Spinal cord (tissue), 10 donors: Measurements from ENCODE around the gene SPINK14. TPM values are rescaled to one million over a fixed set of nuclear protein-coding genes. Genes with fewer than 3 reads are reported as not detected.

ENCODE experiments used
- DNase-seq, 6 donors: peaks; one replicate each; pipeline versions ENCODE4 v3.0.0 to v3.0.0-alpha.2; 2013 to 2015; ENCODE audit warnings: low spot score in 6 of 6, low read depth in 4 of 6
- H3K27ac ChIP-seq: one replicate; pipeline ENCODE4 v1.5.1; 2013; ENCODE audit warnings: low read depth, low read length, control low read depth
- H3K27me3 ChIP-seq: one replicate; pipeline ENCODE4 v1.6.1; 2013; ENCODE audit warnings: low read length; ENCODE audit not compliant: control insufficient read depth, insufficient read depth
- H3K36me3 ChIP-seq: one replicate; pipeline ENCODE4 v1.6.1; 2013; ENCODE audit warnings: low read length; ENCODE audit not compliant: control insufficient read depth, insufficient read depth
- H3K4me1 ChIP-seq: one replicate; pipeline ENCODE4 v1.6.1; 2013; ENCODE audit warnings: low read length; ENCODE audit not compliant: control insufficient read depth, insufficient read depth
- H3K4me3 ChIP-seq: one replicate; pipeline ENCODE4 v1.5.1; 2013; ENCODE audit warnings: low read depth, low read length, control low read depth
- H3K9me3 ChIP-seq: one replicate; pipeline ENCODE4 v1.6.1; 2013; ENCODE audit warnings: low read length; ENCODE audit not compliant: control insufficient read depth, insufficient read depth
- WGBS: methylation state at CpG from one replicate; pipeline ENCODE4 v1.1.5; 2013; ENCODE audit warnings: missing lambda C conversion rate; ENCODE audit not compliant: insufficient coverage; 5-methylcytosine and 5-hydroxymethylcytosine counted together
- long read RNA-seq, 4 donors: transcript quantifications; one replicate each; lab custom pipeline, GENCODE V29; 2026
- polyA plus RNA-seq, 2 donors: library from polyadenylated mRNA; unstranded; fragments of 120-200 nt; gene quantifications; one replicate each; pipeline ENCODE4 v1.2.1, GENCODE V29; 2013; ENCODE audit not compliant: insufficient read length in 2 of 2
- total RNA-seq, 2 donors: library from RNA; depleted of rRNA in 1 of 2; stranded (reverse); fragments of 120-200 nt in 1 of 2; fragments of >200 nt in 1 of 2; gene quantifications; one replicate each; pipeline versions ENCODE4 v1.2.3 to v1.2.4, GENCODE V29; 2013 to 2014
- donor health status: healthy.

SPINK14 gene, protein sequence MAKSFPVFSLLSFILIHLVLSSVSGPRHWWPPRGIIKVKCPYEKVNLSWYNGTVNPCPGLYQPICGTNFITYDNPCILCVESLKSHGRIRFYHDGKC
- total RNA-seq (not detected), polyA plus RNA-seq (not detected)
- long read RNA-seq, donor 1 = 0 reads
- long read RNA-seq, donor 2 = 0 reads
- long read RNA-seq, donor 3 = 0 reads
- long read RNA-seq, donor 4 = 0 reads

GRCh38 chr5:148168246-148168645 lies at the start of gene SPINK14:
Gene SPINK14 (plus strand): TSS chr5:148168546. CDS start chr5:148169733, 1,187 bp downstream.
- Histone ChIP-seq H3K9me3 (no peaks in the 10 kb centered on the region), H3K4me3 (no peak within 1 kb of the TSS), H3K27ac (no peak within 1 kb of the TSS), H3K4me1 (no peaks in the 10 kb centered on the region), H3K27me3 (no peaks in the 10 kb centered on the region), H3K36me3 (no peaks in the 10 kb centered on the region)
- no peak for DNase-seq
- no CpG with 5 or more reads among the region's 1 CpG for WGBS

- Histone ChIP-seq H3K36me3 (no peaks in the 10 kb centered on the region), H3K27ac (no peak overlapping the region), H3K9me3 (no peaks in the 10 kb centered on the region), H3K4me3 (no peak overlapping the region), H3K27me3 (no peaks in the 10 kb centered on the region), H3K4me1 (no peaks in the 10 kb centered on the region)
- WGBS = 92% methylated on average over 1 of the region's 3 CpGs
- DNase-seq = no peak
Measured at GRCh38 chr5:148120317-148120716, 48.0 kb upstream of the SPINK14 start.

DNA sequence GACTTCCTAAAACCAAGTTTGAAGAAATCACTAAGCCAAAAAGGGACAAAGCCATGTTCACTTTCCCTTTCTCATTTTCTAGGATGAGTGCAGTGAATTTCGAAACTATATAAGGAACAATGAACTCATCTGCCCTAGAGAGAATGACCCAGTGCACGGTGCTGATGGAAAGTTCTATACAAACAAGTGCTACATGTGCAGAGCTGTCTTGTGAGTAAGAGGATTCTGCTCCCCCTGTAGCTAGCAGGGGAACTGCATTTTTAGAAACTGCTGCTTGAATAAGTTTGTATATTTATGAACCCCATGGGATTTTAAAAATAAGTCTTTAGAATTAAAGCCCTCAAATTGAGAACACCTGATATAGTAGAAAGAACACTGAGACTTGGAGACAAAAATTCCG lies 42.7 kb upstream of the SPINK14 start:
- 13% methylated on average over 1 of the region's 3 CpGs for WGBS
- DNase-seq = no peak
- H3K36me3 ChIP-seq = no peaks in the 10 kb centered on the region

DNA sequence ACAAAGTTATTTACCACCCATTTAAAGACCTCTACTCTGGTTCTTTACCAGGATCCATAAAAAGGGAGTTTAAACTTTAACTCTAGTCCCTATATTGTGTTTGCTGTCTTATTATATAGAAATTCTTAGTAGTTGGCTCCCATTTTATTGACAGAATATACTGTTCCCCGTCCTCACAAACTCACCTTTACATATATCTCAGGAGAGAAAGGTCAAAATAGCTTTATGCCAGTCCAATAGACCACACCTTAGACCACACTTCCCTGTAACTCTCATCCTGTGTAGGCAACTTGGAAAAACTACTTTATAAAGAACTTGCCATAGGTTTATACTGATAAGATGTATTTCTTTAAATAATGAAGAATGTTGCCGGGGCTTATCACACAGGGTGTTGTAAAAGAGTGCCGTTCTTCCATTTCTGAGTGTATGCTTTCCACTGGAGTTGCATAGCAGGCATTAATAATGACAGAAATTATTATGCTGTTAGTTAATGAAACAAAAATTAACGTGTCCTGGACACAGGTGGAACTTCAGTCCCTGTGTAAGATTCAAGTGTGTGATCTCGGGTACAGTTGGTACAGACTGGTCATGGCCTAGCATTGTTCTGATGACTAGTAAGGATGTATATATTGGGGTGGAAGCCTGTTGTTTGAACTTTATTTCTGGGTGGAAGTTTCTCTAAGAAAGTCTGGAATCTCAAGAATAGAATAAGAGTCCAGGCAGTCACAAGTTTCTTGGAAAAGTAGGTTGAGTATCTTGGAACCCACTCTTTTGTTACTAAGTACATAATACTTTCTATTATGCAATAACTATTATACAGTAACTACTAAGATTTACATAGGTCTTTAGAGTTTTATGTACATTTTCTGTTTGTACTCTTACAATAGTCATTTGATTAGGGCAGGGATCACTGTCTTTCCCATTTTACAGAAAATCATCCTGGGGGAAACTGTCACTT lies 33.0 kb upstream of the SPINK14 start:
- H3K9me3 ChIP-seq = no peaks in the 10 kb centered on the region
- H3K27me3 ChIP-seq = no peaks in the 10 kb centered on the region
- no peaks in the 10 kb centered on the region for H3K4me1 ChIP-seq
- H3K4me3 ChIP-seq = no peak overlapping the region
- WGBS = 89% methylated on average over 4 of the region's 5 CpGs
- H3K36me3 ChIP-seq = no peaks in the 10 kb centered on the region
- no peak for DNase-seq
- H3K27ac ChIP-seq = no peak overlapping the region

More for the DNA sequence above, 42.7 kb upstream of the SPINK14 start:
- Histone ChIP-seq H3K4me3 (no peak overlapping the region), H3K4me1 (no peaks in the 10 kb centered on the region), H3K9me3 (no peaks in the 10 kb centered on the region), H3K27ac (no peak overlapping the region), H3K27me3 (no peaks in the 10 kb centered on the region)

GRCh38 chr5:148140846-148141245 lies 27.5 kb upstream of the SPINK14 start:
- Histone ChIP-seq H3K36me3 (no peaks in the 10 kb centered on the region), H3K27me3 (no peaks in the 10 kb centered on the region), H3K27ac (no peak overlapping the region), H3K9me3 (no peaks in the 10 kb centered on the region), H3K4me3 (no peak overlapping the region), H3K4me1 (no peaks in the 10 kb centered on the region)
- DNase-seq = no peak
- WGBS = no CpG with 5 or more reads among the region's 3 CpGs

DNA sequence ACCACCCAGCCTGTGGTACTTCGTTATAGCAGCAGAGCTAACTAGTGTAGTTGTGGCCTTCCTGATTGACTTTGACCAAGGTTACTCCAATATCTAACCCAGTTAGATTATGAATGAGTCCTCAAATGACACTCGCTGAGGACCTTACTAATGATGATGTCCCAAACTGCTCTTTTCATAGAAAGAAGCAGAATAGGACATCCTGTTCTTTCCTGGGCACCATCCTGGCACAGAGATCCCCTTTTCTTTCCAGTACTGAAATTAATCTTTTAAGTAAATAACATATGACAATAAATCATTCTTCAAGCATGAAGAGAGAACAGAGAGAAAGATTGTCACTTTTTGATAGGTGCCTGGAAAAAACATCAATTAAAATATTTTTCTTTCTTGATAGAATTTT lies 26.7 kb upstream of the SPINK14 start:
- no peaks in the 10 kb centered on the region for H3K36me3 ChIP-seq
- H3K4me3 ChIP-seq = no peak overlapping the region
- no peaks in the 10 kb centered on the region for H3K4me1 ChIP-seq
- DNase-seq = no peak
- H3K9me3 ChIP-seq = no peaks in the 10 kb centered on the region
- H3K27me3 ChIP-seq = no peaks in the 10 kb centered on the region
- WGBS = 83% methylated on average over 2 of the region's 2 CpGs
- no peak overlapping the region for H3K27ac ChIP-seq

DNA sequence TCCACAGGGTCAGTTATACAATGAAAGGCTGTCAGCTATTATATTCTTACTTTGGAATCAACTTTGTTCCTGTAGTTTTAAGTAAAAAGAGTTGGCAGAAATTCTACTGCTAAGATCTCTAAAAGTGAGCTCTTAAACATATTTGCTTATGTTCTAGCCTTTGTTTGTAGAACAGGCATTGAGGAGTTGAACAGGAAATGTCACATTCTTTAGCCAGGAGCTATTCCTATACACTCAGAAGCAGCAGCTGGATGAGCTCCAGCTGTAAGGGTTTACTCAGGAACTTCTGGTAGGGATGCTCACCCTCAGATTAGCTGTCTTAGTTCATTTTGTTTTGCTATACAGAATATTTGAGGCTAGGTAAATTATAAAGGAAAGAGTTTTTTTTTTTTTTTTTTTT lies 22.4 kb upstream of the SPINK14 start:
- H3K36me3 ChIP-seq = no peaks in the 10 kb centered on the region
- no peak overlapping the region for H3K27ac ChIP-seq
- peak in 1 of 6 donors; percentile 1 for DNase-seq
- no peaks in the 10 kb centered on the region for H3K9me3 ChIP-seq
- no peaks in the 10 kb centered on the region for H3K4me1 ChIP-seq
- no peak overlapping the region for H3K4me3 ChIP-seq
- no peaks in the 10 kb centered on the region for H3K27me3 ChIP-seq

DNA sequence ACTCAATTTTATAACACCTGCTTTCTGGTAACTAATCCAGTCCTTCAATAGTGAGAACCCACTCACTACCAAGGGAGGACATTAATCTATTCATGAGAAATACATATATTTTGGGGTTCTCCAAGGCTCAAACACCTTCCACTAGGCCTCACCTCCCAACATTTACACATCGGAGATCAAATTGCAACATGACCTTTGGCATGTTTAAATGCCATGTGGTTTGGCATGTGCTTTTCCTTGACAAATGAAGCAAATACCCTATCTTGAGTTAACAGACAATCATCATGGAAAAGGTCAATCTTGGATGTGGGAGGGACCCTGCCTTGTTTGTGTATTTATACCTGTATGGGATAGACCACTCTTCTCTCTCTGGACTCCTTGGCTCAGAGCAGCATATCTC lies 21.9 kb upstream of the SPINK14 start:
- no CpG with 5 or more reads among the region's 1 CpG for WGBS
- DNase-seq = no peak
- Histone ChIP-seq H3K4me3 (no peak overlapping the region), H3K4me1 (no peaks in the 10 kb centered on the region), H3K9me3 (no peaks in the 10 kb centered on the region), H3K36me3 (no peaks in the 10 kb centered on the region), H3K27me3 (no peaks in the 10 kb centered on the region), H3K27ac (no peak overlapping the region)

DNA sequence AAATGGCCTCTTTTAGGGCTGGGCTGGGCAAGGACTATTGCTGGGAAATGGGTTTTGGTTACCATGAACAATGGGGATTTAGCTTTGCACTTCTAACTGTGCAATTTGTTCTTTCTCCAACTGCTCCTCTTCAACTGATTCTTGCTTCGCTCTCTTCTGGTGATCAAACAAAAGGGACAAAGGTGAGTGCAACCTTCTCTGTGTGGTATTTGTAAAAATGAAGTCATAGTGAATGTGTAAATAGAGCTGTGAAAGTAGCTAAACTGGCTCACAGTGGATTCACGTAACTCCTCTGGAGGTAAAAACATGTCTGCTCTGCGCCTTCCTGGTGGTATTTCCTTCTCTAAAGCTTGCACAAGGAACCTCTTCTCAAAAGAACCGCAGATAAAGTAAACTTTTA lies 20.9 kb upstream of the SPINK14 start:
- DNase-seq = no peak
- Histone ChIP-seq H3K9me3 (no peaks in the 10 kb centered on the region), H3K36me3 (no peaks in the 10 kb centered on the region), H3K4me3 (no peak overlapping the region), H3K27ac (no peak overlapping the region), H3K4me1 (no peaks in the 10 kb centered on the region), H3K27me3 (no peaks in the 10 kb centered on the region)
- no CpG with 5 or more reads among the region's 4 CpGs for WGBS

GRCh38 chr5:148151872-148152271 lies 16.5 kb upstream of the SPINK14 start:
- Histone ChIP-seq H3K36me3 (no peaks in the 10 kb centered on the region), H3K4me1 (no peaks in the 10 kb centered on the region), H3K9me3 (no peaks in the 10 kb centered on the region), H3K4me3 (no peak overlapping the region), H3K27ac (no peak overlapping the region), H3K27me3 (no peaks in the 10 kb centered on the region)
- DNase-seq = no peak
- 71% methylated on average over 1 of the region's 2 CpGs for WGBS
